ENCODE measurements around the gene NATD1.

Gene NATD1

DNA sequence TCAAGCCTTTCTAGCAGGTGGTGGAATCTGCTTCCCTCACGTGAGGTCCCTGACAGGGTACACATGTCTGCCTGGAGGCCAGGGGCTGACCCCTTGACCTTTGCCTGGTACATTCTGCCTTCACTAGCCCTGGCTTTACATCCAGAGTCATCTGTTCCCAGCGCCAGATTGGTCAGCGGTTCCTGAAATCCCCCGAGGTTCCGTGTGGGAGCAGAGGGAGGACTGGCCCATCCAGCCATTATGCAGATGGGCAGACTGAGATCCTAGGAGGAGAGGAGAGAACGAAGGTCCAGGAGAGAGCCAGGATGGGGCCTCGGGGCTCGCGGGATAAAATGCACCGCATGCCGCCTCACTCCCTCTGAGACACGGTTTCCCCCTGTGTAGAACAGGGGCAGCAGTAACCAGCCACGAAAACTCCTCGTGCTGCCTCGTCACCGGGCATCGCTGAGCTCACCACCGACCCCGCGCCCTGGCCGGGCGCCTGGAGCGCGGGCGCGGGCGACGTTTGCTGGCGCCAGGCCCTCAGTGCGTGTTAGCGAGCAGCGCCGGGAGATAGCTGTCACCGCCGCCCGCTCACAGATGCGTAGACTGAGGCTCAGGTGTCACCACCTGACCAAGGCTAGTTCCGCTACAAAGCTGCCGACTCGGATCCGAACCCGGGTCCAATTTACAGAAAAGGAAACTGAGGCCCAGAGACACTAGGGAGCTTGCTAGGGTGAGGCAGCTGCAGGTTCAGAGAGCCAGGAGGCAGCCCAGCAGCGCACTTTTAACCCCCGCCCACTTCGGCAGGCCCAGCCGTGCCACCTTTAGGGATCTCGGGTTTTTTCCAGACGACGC, 30.5 kb upstream of the NATD1 start:
- H3K27me3 ChIP-seq (ENCODE audit: control insufficient read depth in 5 of 5, insufficient read depth in 4 of 5, low read length in 5 of 5) = no peaks in the 10 kb centered on the region
- H3K36me3 ChIP-seq (ENCODE audit: control insufficient read depth in 5 of 5, insufficient read depth in 5 of 5, low read length in 5 of 5) = no peaks in the 10 kb centered on the region
- H3K4me3 ChIP-seq (ENCODE audit: low read depth in 1 of 5, low read length in 5 of 5) = peak overlapping the region; percentile 63 to 96 (median 74)
- H3K27ac ChIP-seq (ENCODE audit: low read depth, low read length) = peak overlapping the region; percentile 100
- H3K4me1 ChIP-seq (ENCODE audit: control insufficient read depth in 5 of 5, insufficient read depth in 5 of 5, low read length in 5 of 5) = peaks cover 23 to 58% (median 54%) of the 10 kb centered on the region in 5 donors
- no peaks in the 10 kb centered on the region for H3K9me3 ChIP-seq (ENCODE audit: control insufficient read depth in 5 of 5, low read length in 5 of 5)
- peak overlapping the region in 4 of 5 donors; percentile 55 to 81 (median 62) for H3K9ac ChIP-seq (ENCODE audit: low read length in 5 of 5)

GRCh38 chr17:21282850-21283249, 29.6 kb upstream of the NATD1 start:
- no peaks in the 10 kb centered on the region for H3K36me3 ChIP-seq (ENCODE audit: control insufficient read depth in 5 of 5, insufficient read depth in 5 of 5, low read length in 5 of 5)
- H3K27me3 ChIP-seq (ENCODE audit: control insufficient read depth in 5 of 5, insufficient read depth in 4 of 5, low read length in 5 of 5) = no peaks in the 10 kb centered on the region
- no peak overlapping the region for H3K4me3 ChIP-seq (ENCODE audit: low read depth in 1 of 5, low read length in 5 of 5)
- no peaks in the 10 kb centered on the region for H3K9me3 ChIP-seq (ENCODE audit: control insufficient read depth in 5 of 5, low read length in 5 of 5)
- H3K27ac ChIP-seq (ENCODE audit: low read depth, low read length) = no peak overlapping the region
- H3K4me1 ChIP-seq (ENCODE audit: control insufficient read depth in 5 of 5, insufficient read depth in 5 of 5, low read length in 5 of 5) = peaks cover 22 to 56% (median 51%) of the 10 kb centered on the region in 5 donors
- no peak overlapping the region for H3K9ac ChIP-seq (ENCODE audit: low read length in 5 of 5)

- Histone ChIP-seq H3K9me3 (ENCODE audit: control insufficient read depth in 5 of 5, low read length in 5 of 5) (no peaks in the 10 kb centered on the region), H3K4me1 (ENCODE audit: control insufficient read depth in 5 of 5, insufficient read depth in 5 of 5, low read length in 5 of 5) (peaks cover 16 to 50% (median 45%) of the 10 kb centered on the region in 5 donors), H3K9ac (ENCODE audit: low read length in 5 of 5) (no peak overlapping the region), H3K36me3 (ENCODE audit: control insufficient read depth in 5 of 5, insufficient read depth in 5 of 5, low read length in 5 of 5) (no peaks in the 10 kb centered on the region), H3K27me3 (ENCODE audit: control insufficient read depth in 5 of 5, insufficient read depth in 4 of 5, low read length in 5 of 5) (no peaks in the 10 kb centered on the region), H3K27ac (ENCODE audit: low read depth, low read length) (no peak overlapping the region), H3K4me3 (ENCODE audit: low read depth in 1 of 5, low read length in 5 of 5) (no peak overlapping the region)
Measured at GRCh38 chr17:21282231-21282630, 29.0 kb upstream of the NATD1 start.

DNA sequence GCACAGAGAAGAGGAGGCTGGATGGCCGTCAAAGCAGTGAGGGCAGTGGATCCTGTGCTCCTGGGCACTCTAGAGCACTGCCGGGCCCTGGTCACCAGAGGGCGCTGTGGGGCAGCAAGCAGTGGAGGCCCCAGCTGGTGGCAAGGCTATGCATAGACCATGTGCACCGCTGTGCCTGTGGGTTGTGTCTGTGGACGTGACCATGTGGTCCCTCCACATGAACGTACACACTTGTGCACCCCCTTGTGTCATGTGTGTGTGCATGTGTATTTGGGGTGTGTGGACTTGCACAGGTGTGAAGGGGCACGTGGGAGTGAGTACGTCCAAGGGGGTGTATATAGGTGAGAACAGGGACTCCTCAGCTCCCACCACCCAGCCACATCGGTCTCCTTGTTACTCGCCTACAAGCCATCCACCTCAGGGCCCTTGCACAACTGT, 26.9 kb upstream of the NATD1 start:
- no peaks in the 10 kb centered on the region for H3K27me3 ChIP-seq (ENCODE audit: control insufficient read depth in 5 of 5, insufficient read depth in 4 of 5, low read length in 5 of 5)
- peaks cover 7 to 42% (median 39%) of the 10 kb centered on the region in 5 donors for H3K4me1 ChIP-seq (ENCODE audit: control insufficient read depth in 5 of 5, insufficient read depth in 5 of 5, low read length in 5 of 5)
- no peaks in the 10 kb centered on the region for H3K36me3 ChIP-seq (ENCODE audit: control insufficient read depth in 5 of 5, insufficient read depth in 5 of 5, low read length in 5 of 5)
- H3K27ac ChIP-seq (ENCODE audit: low read depth, low read length) = no peak overlapping the region
- H3K4me3 ChIP-seq (ENCODE audit: low read depth in 1 of 5, low read length in 5 of 5) = no peak overlapping the region
- H3K9me3 ChIP-seq (ENCODE audit: control insufficient read depth in 5 of 5, low read length in 5 of 5) = no peaks in the 10 kb centered on the region
- H3K9ac ChIP-seq (ENCODE audit: low read length in 5 of 5) = no peak overlapping the region

GRCh38 chr17:21279582-21279981, 26.4 kb upstream of the NATD1 start:
- peaks cover 7 to 44% (median 41%) of the 10 kb centered on the region in 5 donors for H3K4me1 ChIP-seq (ENCODE audit: control insufficient read depth in 5 of 5, insufficient read depth in 5 of 5, low read length in 5 of 5)
- no peaks in the 10 kb centered on the region for H3K27me3 ChIP-seq (ENCODE audit: control insufficient read depth in 5 of 5, insufficient read depth in 4 of 5, low read length in 5 of 5)
- no peak overlapping the region for H3K9ac ChIP-seq (ENCODE audit: low read length in 5 of 5)
- H3K36me3 ChIP-seq (ENCODE audit: control insufficient read depth in 5 of 5, insufficient read depth in 5 of 5, low read length in 5 of 5) = no peaks in the 10 kb centered on the region
- H3K27ac ChIP-seq (ENCODE audit: low read depth, low read length) = no peak overlapping the region
- H3K4me3 ChIP-seq (ENCODE audit: low read depth in 1 of 5, low read length in 5 of 5) = no peak overlapping the region
- H3K9me3 ChIP-seq (ENCODE audit: control insufficient read depth in 5 of 5, low read length in 5 of 5) = no peaks in the 10 kb centered on the region

DNA sequence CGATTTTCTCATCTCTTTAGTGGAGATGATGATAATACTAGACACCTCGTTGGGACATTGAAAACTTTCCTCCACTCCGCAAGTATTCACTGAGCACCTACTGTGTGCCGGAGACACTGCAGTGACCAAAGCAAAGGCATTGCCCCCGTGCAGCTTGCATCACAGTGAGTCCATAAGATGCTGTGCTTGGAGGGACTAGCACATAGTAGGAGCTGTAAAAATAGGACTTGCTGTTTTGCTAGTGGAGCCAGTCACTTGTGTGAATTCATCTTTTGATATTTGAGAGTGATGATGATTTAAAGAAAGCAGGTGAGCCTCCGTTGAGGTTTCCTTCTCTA, 26.0 kb upstream of the NATD1 start:
- H3K27ac ChIP-seq (ENCODE audit: low read depth, low read length) = no peak overlapping the region

DNA sequence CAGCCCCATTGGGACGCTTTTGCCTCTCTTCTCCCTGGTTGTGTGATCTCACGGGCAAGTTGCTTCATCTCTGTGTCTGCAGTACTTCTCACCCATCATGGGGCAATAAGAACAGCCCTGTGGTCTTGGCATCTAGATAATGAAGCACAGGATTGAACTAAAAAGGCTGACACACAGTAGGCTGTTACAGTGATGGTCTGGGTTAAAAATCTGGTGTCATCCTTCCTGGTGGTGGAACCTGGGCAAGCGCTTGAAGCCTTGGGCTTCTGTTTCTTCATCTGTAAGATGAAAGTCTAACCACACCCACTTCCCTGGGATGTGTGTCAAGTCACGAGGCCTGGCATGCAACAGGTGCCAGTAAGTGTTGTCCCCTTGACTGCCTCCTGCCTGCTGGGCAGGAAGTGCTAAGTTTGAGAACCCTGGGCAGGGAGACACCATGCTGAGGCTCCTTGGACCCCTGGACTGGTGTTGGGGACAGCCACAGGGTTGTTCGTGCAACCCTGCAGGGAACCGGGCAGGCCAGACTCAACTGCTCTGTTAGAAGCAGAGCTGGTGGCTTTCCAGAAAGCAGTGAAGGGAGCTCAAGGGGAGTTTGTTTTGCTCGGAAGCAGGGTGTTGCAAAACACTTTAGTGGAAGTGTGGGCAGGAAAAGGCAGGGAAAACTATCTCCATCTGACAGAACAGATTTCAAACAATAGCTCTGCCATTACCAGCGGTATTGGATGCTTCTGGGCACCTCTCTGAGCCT, 25.4 kb upstream of the NATD1 start:
- Histone ChIP-seq H3K27ac (ENCODE audit: low read depth, low read length) (no peak overlapping the region), H3K4me3 (ENCODE audit: low read depth in 1 of 5, low read length in 5 of 5) (no peak overlapping the region), H3K27me3 (ENCODE audit: control insufficient read depth in 5 of 5, insufficient read depth in 4 of 5, low read length in 5 of 5) (no peaks in the 10 kb centered on the region), H3K9ac (ENCODE audit: low read length in 5 of 5) (no peak overlapping the region), H3K4me1 (ENCODE audit: control insufficient read depth in 5 of 5, insufficient read depth in 5 of 5, low read length in 5 of 5) (peaks cover 7 to 38% (median 34%) of the 10 kb centered on the region in 5 donors), H3K36me3 (ENCODE audit: control insufficient read depth in 5 of 5, insufficient read depth in 5 of 5, low read length in 5 of 5) (no peaks in the 10 kb centered on the region), H3K9me3 (ENCODE audit: control insufficient read depth in 5 of 5, low read length in 5 of 5) (no peaks in the 10 kb centered on the region)

More for the DNA sequence above, 26.0 kb upstream of the NATD1 start:
- H3K36me3 ChIP-seq (ENCODE audit: control insufficient read depth in 5 of 5, insufficient read depth in 5 of 5, low read length in 5 of 5) = no peaks in the 10 kb centered on the region
- H3K27me3 ChIP-seq (ENCODE audit: control insufficient read depth in 5 of 5, insufficient read depth in 4 of 5, low read length in 5 of 5) = no peaks in the 10 kb centered on the region
- no peak overlapping the region for H3K9ac ChIP-seq (ENCODE audit: low read length in 5 of 5)
- H3K4me1 ChIP-seq (ENCODE audit: control insufficient read depth in 5 of 5, insufficient read depth in 5 of 5, low read length in 5 of 5) = peaks cover 7 to 44% (median 39%) of the 10 kb centered on the region in 5 donors
- H3K9me3 ChIP-seq (ENCODE audit: control insufficient read depth in 5 of 5, low read length in 5 of 5) = no peaks in the 10 kb centered on the region
- no peak overlapping the region for H3K4me3 ChIP-seq (ENCODE audit: low read depth in 1 of 5, low read length in 5 of 5)

- H3K4me3 ChIP-seq (ENCODE audit: low read depth in 1 of 5, low read length in 5 of 5) = no peak overlapping the region
- H3K4me1 ChIP-seq (ENCODE audit: control insufficient read depth in 5 of 5, insufficient read depth in 5 of 5, low read length in 5 of 5) = peaks cover 7 to 35% (median 31%) of the 10 kb centered on the region in 5 donors
- H3K9ac ChIP-seq (ENCODE audit: low read length in 5 of 5) = no peak overlapping the region
- no peaks in the 10 kb centered on the region for H3K36me3 ChIP-seq (ENCODE audit: control insufficient read depth in 5 of 5, insufficient read depth in 5 of 5, low read length in 5 of 5)
- no peaks in the 10 kb centered on the region for H3K27me3 ChIP-seq (ENCODE audit: control insufficient read depth in 5 of 5, insufficient read depth in 4 of 5, low read length in 5 of 5)
- H3K9me3 ChIP-seq (ENCODE audit: control insufficient read depth in 5 of 5, low read length in 5 of 5) = no peaks in the 10 kb centered on the region
- no peak overlapping the region for H3K27ac ChIP-seq (ENCODE audit: low read depth, low read length)
Measured at GRCh38 chr17:21277332-21277731, 24.1 kb upstream of the NATD1 start.

DNA sequence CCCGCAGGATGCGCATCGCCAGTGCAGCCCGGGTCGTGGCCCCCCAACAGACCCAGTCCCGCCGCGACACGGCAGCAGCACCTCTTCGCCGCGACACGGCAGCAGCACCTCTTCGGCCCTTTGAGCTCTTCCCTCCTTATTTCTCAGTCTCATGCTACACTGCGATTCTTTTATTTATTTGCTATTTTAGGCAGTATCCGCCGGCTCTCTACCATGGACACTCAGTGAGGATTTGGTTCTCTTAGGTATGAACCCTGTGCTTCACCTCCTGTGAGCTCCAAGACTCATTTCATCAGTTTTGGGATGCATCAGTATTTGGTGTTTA, 23.0 kb upstream of the NATD1 start:
- no peaks in the 10 kb centered on the region for H3K36me3 ChIP-seq (ENCODE audit: control insufficient read depth in 5 of 5, insufficient read depth in 5 of 5, low read length in 5 of 5)
- no peaks in the 10 kb centered on the region for H3K27me3 ChIP-seq (ENCODE audit: control insufficient read depth in 5 of 5, insufficient read depth in 4 of 5, low read length in 5 of 5)
- H3K9me3 ChIP-seq (ENCODE audit: control insufficient read depth in 5 of 5, low read length in 5 of 5) = no peaks in the 10 kb centered on the region
- H3K4me3 ChIP-seq (ENCODE audit: low read depth in 1 of 5, low read length in 5 of 5) = peak overlapping the region; percentile 53 to 82 (median 69)
- peak overlapping the region in 1 of 5 donors; percentile 17 for H3K9ac ChIP-seq (ENCODE audit: low read length in 5 of 5)
- peak overlapping the region; percentile 16 for H3K27ac ChIP-seq (ENCODE audit: low read depth, low read length)
- H3K4me1 ChIP-seq (ENCODE audit: control insufficient read depth in 5 of 5, insufficient read depth in 5 of 5, low read length in 5 of 5) = peaks cover 7 to 35% (median 31%) of the 10 kb centered on the region in 5 donors

Measured in subcutaneous abdominal adipose tissue (tissue), 5 donors.